Osteocyte (in vitro differentiated cells): ENCODE data around the gene SLCO1C1. TPM values are rescaled to one million over a fixed set of nuclear protein-coding genes. Genes with fewer than 3 reads are reported as not detected.

Experiments used
- DNase-seq: peaks from one replicate; pipeline ENCODE4 v3.0.0; 2021; ENCODE audit warnings: mixed read lengths; ENCODE audit not compliant: unreplicated experiment; ENCODE audit errors: extremely low spot score
- H3K27ac Mint-ChIP-seq: one replicate; pipeline ENCODE4 v1.8.0; 2021; ENCODE audit warnings: mild to moderate bottlenecking, mixed read lengths; ENCODE audit not compliant: unreplicated experiment
- H3K27me3 Mint-ChIP-seq: one replicate; pipeline ENCODE4 v1.8.0; 2021; ENCODE audit warnings: mixed read lengths; ENCODE audit not compliant: unreplicated experiment
- H3K36me3 Mint-ChIP-seq: one replicate; pipeline ENCODE4 v1.8.0; 2021; ENCODE audit warnings: mixed read lengths; ENCODE audit not compliant: unreplicated experiment
- H3K4me1 Mint-ChIP-seq: one replicate; pipeline ENCODE4 v1.8.0; 2021; ENCODE audit warnings: mixed read lengths; ENCODE audit not compliant: unreplicated experiment
- H3K4me3 Mint-ChIP-seq: one replicate; pipeline ENCODE4 v1.8.0; 2021; ENCODE audit warnings: mild to moderate bottlenecking, moderate library complexity, mixed read lengths; ENCODE audit not compliant: unreplicated experiment
- H3K9me3 Mint-ChIP-seq: one replicate; pipeline ENCODE4 v1.8.0; 2021; ENCODE audit warnings: mixed read lengths; ENCODE audit not compliant: unreplicated experiment
- total RNA-seq: library from RNA; stranded (reverse); gene quantifications from 2 replicates; pipeline ENCODE4 v1.2.1, GENCODE V29; 2021
- TF ChIP-seq, protein P1 (sequence below): fragments of 200-600 bp; sonication (generic); IDR thresholded peaks from 2 replicates; pipeline ENCODE4 v1.5.0; 2021; ENCODE audit warnings: antibody characterized with exemption, mild to moderate bottlenecking, moderate library complexity

The SLCO1C1 gene
- total RNA-seq, 1 donor from 2014 or later: 0.51 TPM

- Mint-ChIP-seq H3K9me3 (peaks cover 11% of the 10 kb centered on the region), H3K4me3 (no peak overlapping the region), H3K27ac (no peak overlapping the region), H3K36me3 (peaks cover 42% of the 10 kb centered on the region), H3K4me1 (peaks cover 3% of the 10 kb centered on the region), H3K27me3 (no peaks in the 10 kb centered on the region)
- no peak for DNase-seq
- TF ChIP-seq, protein P1, sequence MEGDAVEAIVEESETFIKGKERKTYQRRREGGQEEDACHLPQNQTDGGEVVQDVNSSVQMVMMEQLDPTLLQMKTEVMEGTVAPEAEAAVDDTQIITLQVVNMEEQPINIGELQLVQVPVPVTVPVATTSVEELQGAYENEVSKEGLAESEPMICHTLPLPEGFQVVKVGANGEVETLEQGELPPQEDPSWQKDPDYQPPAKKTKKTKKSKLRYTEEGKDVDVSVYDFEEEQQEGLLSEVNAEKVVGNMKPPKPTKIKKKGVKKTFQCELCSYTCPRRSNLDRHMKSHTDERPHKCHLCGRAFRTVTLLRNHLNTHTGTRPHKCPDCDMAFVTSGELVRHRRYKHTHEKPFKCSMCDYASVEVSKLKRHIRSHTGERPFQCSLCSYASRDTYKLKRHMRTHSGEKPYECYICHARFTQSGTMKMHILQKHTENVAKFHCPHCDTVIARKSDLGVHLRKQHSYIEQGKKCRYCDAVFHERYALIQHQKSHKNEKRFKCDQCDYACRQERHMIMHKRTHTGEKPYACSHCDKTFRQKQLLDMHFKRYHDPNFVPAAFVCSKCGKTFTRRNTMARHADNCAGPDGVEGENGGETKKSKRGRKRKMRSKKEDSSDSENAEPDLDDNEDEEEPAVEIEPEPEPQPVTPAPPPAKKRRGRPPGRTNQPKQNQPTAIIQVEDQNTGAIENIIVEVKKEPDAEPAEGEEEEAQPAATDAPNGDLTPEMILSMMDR: no peak
Measured at GRCh38 chr12:20681334-20681733, 13.8 kb upstream of the SLCO1C1 start.

DNA sequence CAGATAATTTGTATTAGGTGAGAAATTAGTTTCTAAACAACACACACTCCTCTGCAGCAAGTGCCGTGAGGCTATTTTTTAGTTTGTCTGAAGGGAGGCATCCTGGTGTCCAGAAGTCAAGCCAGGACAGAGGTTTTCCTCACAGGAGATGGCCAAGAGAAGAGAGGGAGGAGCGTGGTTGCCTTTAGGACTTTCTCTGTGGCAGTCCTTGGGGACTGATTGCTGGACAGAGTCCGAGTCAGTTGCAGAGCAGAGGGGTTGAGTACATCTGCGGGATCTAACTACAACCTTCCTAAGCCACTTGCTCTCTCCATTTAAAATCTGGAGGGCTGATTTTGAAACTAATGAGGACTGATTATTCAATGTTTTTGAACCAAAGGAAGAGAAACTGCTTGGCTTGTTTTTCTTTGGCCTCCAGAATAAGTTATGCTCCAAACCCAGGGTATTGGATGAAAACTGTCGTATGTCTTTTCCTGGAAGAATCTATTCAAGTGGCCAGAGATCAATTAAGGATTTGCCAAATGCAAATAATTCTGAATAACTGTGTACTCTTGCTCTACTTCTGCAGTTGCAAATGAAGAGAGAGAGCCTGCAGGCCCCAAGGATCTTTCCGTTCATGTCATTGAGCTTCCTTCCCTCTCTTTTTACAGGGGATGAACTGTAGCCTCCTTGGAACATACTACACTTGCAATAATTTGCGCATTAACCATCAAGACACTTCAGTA is 1.2 kb downstream of the SLCO1C1 start:
- H3K36me3 Mint-ChIP-seq: no peaks in the 10 kb centered on the region
- DNase-seq: no peak
- H3K9me3 Mint-ChIP-seq: peaks cover 3% of the 10 kb centered on the region
- H3K27ac Mint-ChIP-seq: no peak overlapping the region
- no peak overlapping the region for H3K4me3 Mint-ChIP-seq
- H3K27me3 Mint-ChIP-seq: no peaks in the 10 kb centered on the region
- TF ChIP-seq, protein P1: no peak
- peaks cover 19% of the 10 kb centered on the region for H3K4me1 Mint-ChIP-seq

GRCh38 chr12:20701106-20701505 is 6.0 kb downstream of the SLCO1C1 start:
- Mint-ChIP-seq H3K27ac (no peak overlapping the region), H3K36me3 (no peaks in the 10 kb centered on the region), H3K4me1 (peaks cover 6% of the 10 kb centered on the region), H3K27me3 (no peaks in the 10 kb centered on the region), H3K9me3 (peaks cover 3% of the 10 kb centered on the region), H3K4me3 (no peak overlapping the region)
- no peak for DNase-seq
- TF ChIP-seq, protein P1: no peak

DNA sequence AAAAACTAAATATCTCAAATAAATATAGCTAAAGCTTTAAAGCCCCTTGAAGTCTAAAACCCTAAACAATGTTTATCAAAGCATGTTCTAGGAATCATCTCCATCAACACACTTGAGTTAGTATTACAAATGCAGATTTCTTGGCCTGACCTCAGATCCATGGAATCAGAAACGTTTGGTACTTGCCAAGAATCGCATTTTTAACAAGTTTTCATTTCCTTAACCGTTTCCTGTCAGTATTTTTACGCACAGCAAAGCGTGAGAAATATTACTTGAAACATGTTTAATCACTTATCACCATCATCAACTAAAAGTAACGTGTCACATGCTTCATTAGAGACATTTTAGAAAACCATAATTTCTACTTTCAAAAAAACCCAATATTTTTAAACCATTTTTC is 9.7 kb downstream of the SLCO1C1 start:
- no peak overlapping the region for H3K27ac Mint-ChIP-seq
- no peaks in the 10 kb centered on the region for H3K4me1 Mint-ChIP-seq
- TF ChIP-seq, protein P1: no peak
- no peaks in the 10 kb centered on the region for H3K36me3 Mint-ChIP-seq
- DNase-seq: no peak
- H3K4me3 Mint-ChIP-seq: no peak overlapping the region
- H3K9me3 Mint-ChIP-seq: peaks cover under 1% of the 10 kb centered on the region
- no peaks in the 10 kb centered on the region for H3K27me3 Mint-ChIP-seq

- no peaks in the 10 kb centered on the region for H3K9me3 Mint-ChIP-seq
- no peak overlapping the region for H3K27ac Mint-ChIP-seq
- H3K27me3 Mint-ChIP-seq: peaks cover 11% of the 10 kb centered on the region
- no peak overlapping the region for H3K4me3 Mint-ChIP-seq
- no peak for DNase-seq
- TF ChIP-seq, protein P1: no peak
- H3K36me3 Mint-ChIP-seq: peaks cover 2% of the 10 kb centered on the region
- no peaks in the 10 kb centered on the region for H3K4me1 Mint-ChIP-seq
Measured at GRCh38 chr12:20711846-20712245, 16.7 kb downstream of the SLCO1C1 start.
